Right forelimb (tissue), 1 donor: ENCODE data around the gene DOCK9.
A peak's percentile ranks its signal among the peaks of the same experiment; 100 is the strongest.

Experiments
- DNase-seq: peaks from one replicate; pipeline ENCODE4 v3.0.0-alpha.2; 2018

DOCK9 gene, protein sequence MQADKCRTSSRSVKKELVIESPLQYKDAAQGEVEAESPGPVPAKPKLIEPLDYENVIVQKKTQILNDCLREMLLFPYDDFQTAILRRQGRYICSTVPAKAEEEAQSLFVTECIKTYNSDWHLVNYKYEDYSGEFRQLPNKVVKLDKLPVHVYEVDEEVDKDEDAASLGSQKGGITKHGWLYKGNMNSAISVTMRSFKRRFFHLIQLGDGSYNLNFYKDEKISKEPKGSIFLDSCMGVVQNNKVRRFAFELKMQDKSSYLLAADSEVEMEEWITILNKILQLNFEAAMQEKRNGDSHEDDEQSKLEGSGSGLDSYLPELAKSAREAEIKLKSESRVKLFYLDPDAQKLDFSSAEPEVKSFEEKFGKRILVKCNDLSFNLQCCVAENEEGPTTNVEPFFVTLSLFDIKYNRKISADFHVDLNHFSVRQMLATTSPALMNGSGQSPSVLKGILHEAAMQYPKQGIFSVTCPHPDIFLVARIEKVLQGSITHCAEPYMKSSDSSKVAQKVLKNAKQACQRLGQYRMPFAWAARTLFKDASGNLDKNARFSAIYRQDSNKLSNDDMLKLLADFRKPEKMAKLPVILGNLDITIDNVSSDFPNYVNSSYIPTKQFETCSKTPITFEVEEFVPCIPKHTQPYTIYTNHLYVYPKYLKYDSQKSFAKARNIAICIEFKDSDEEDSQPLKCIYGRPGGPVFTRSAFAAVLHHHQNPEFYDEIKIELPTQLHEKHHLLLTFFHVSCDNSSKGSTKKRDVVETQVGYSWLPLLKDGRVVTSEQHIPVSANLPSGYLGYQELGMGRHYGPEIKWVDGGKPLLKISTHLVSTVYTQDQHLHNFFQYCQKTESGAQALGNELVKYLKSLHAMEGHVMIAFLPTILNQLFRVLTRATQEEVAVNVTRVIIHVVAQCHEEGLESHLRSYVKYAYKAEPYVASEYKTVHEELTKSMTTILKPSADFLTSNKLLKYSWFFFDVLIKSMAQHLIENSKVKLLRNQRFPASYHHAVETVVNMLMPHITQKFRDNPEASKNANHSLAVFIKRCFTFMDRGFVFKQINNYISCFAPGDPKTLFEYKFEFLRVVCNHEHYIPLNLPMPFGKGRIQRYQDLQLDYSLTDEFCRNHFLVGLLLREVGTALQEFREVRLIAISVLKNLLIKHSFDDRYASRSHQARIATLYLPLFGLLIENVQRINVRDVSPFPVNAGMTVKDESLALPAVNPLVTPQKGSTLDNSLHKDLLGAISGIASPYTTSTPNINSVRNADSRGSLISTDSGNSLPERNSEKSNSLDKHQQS (N-terminal part only)

GRCh38 chr13:98977568-98978265 is at the start of gene DOCK9:
Gene DOCK9, minus strand, starts transcription at chr13:98978064. Its CDS starts 155 bp downstream, at chr13:98977909.
- DNase-seq = peak; percentile 81

GRCh38 chr13:99027260-99027659 is 49.4 kb upstream of the DOCK9 start:
- DNase-seq = no peak

DNA sequence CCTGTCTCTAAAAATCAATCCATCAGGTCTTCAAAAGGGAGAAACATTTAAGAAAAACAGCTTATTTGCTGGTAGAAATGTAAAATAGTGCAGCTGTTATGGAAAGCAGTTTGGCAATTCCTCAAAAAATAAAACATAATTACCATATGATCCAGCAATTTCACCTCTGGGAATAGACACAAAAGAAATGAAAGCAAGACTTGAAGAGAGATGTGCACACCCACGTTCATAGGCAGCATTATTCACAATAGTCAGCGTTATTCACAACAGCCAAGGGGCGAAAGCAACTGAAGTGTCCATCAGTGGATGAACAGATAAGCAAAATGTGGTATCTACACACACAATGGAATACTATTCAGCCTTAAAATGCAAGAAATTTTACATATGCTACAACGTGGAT is 45.1 kb upstream of the DOCK9 start:
- no peak for DNase-seq

GRCh38 chr13:99018418-99019180 is 40.7 kb upstream of the DOCK9 start:
- no peak for DNase-seq

DNA sequence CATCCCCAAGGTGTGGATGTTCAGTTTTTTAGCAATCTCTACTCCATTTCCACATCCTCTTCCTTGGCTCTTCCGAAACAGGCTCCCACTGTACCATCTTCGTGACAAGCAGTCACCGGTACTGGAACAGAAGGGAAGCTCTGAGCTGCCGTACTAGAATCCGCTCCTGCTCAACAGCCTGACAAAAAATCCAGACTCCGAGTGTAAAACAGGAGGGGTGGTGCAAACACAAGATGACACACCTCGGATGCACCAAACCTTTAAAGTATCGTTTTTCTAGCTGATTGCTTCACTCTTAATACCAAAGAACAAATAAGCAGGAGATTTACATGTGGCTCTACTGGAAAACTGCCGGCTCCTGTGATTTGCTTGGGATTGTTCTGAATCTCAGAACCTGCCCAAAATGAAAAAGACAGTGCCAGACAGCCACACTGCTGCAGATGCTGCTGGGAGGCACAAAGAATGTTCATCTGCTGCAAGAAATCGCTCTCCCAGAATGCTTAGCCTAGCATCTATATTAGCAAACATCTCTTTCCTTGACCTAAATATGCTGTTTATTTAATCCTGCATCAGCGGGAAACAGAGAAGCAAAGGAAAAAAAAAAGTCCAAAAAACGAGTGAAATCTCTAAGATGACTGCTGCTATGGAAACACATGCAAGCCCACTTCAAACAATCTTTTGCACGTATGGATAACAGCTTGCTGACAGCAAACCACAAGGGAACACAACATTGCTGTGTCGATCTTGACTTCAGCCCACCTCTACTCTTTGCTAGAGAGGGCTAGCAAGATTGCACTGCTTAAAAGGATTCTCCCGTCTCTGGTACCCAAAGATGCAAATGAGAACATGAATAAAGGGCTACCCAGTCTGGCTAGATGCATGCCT is 38.0 kb upstream of the DOCK9 start:
- no peak for DNase-seq

DNA sequence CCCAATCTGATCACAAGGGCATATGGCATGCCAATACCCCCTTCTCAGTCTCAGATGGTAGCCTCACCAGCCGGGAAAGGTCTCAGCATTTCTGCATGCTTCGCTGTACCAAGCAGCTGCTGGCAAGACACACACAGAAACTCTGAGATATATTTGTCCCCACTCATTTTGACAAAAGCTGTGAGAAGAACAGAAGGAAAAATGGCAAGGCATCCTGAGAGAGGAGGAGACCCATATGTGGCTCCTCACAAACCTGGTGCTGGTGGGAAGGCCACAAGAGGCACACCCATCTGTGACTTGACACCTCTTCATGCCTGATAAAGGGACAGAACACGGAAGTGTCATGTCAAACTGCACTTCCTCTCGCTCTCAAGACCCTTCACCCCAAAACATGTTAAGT is 36.7 kb upstream of the DOCK9 start:
- no peak for DNase-seq

DNA sequence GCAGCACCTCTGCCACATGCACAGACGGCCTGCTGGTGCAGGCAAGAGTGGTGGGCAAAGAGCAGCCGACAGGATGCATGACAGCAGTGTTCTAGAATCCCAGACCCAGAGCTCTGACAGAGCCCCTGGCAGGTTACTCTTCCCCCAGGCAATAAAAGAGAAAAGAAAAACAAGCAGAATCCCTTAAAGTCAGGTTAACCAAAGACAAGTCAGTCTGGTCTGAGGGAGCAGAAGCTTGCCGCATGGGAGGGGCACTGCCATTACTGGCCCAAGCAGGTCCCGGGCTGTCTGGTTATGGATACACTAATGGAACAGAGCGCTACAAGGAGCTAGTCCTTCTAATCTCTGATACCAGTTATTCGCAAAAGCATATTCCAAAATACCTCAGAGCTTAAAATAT is 36.1 kb upstream of the DOCK9 start:
- no peak for DNase-seq

DNA sequence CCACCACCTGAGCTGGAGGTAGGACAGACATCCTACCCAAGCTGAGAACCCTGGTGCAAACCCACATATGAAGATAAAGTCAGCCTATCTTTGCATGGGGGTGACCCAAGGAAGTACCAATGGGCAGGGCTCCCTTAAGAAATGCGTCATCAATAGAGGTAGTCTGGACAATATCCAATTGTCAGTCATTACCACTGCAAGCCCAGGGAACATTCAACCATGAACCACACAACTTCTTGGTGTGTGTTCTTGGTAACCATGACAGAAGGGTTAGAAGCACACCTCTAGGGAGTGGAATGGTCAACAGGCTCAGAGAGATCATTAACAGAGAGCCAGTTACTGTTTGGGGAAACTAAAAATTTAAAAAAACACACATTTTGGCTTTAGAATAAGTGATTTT is 34.7 kb upstream of the DOCK9 start:
- DNase-seq = no peak

DNA sequence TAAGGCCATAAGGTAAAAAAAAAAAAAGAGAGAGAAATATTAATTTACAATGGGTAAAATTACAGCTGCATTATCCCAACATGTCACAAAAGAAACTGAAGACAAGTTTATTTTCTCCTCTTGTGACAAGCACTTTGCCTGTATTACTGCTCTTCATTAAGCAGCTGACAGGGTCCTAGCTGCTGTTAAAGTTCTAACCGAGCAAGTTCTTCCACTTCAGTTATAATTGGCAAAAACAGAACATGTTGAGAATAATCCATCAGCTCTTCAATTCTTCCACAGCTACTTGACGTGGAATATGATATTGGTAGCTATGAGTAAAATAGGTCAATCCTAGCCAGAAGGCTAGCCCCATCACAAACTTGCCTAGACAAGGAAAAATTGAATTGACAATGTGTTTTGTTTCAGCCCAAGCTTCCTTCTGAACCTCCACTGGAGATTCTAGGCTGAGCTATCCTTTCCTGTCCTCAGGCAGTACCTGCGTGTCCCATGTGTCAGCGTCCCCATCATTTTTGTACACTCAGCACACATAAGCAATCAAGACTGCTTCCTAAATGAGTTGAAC is 32.2 kb upstream of the DOCK9 start:
- DNase-seq = no peak

GRCh38 chr13:99008577-99008976 is 30.7 kb upstream of the DOCK9 start:
- no peak for DNase-seq

DNA sequence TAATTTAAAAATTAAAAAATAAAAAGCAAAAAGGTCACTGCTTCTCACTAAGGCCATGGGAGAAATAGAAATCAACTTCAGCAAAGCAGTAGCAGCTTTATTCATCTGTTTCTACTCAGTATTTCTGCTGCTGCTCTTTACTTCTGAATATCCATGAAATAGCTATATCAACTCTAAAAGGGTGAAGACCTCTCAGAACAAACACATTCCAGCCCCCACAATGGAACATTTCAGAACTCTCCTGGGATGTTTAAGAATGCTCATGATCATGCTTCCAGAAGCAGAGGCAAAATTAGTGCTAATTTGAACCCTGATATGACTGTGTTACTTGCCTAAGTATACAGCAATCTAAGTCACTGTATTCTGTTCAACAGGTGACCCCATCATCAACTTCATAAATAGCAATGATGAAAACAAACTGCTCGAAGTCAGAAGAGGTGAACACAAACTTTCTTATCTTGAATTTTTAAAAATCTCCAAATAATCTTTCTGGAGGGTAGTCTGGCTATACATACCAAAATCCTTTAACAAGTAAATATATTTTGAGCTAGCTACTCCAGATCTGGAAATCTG is 29.6 kb upstream of the DOCK9 start:
- DNase-seq = no peak

GRCh38 chr13:99005609-99006008 is 27.7 kb upstream of the DOCK9 start:
- no peak for DNase-seq

DNA sequence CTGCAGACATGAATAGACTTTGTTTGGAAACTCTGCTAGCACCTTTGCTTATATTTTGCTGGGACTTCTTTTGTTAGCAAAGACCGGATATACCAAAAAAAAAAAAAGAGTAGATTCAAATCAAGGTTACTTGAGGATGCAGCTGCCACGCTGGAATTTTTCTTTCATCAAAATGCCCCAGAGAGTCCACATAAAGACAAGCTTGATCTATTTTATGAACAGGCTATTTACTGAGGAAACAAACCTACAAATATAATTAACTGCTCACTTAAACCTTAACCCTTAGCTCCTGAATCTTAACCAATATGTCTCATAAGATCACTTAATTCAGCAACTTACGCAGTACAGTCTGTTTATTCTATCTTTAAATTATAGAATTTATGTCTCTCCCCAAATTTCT is 27.1 kb upstream of the DOCK9 start:
- no peak for DNase-seq

DNA sequence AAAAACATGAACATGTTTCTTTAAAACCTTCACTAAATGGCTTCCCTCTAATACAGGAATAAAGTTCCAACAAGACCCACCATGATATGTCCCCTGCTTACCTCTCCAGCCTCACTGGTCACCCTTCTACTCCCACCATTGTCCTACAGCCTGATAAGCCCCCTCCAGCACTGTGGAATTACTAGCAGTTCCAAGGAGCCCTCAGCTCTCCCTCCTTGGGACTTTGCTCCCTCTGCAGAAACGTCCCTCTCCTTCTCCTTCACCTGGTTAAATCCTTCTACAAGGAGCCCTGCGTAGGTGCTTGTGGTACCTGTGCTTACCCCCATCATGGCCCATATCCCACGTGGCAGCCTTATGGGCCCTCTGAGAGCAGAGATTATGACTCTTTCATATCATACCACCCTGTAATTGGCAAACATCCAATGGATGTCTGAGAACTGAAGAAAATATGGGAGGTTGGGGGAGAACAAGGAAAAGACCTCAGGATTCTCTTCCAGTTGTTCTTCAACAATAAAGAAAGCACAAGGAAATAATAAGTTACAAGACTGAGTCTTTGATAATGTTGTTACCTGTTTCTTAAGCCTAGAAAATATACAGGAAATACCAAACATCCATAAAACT is 26.1 kb upstream of the DOCK9 start:
- no peak for DNase-seq

DNA sequence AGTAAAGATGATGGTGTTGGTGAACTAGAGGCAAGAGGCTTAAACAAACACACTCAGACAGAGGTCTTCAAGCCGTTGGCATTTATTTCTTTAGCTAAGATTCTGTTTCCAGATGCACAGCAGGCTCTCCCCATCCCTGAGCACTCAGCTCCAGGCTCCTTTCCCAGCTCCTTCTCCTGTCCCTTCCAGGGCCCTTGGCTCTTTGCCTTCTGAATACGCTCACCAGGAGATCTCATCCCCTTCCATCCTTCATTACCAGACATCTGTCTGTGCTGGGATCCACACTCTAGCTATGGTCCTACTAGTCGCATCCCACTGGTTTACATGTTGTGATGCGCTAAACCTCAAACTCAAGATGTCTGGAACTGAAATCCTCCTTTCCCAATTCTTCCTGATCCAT is 25.3 kb upstream of the DOCK9 start:
- no peak for DNase-seq

- no peak for DNase-seq
Observed at GRCh38 chr13:99002172-99002710, 24.4 kb upstream of the DOCK9 start.

GRCh38 chr13:99000137-99000536 is 22.3 kb upstream of the DOCK9 start:
- DNase-seq = no peak

DNA sequence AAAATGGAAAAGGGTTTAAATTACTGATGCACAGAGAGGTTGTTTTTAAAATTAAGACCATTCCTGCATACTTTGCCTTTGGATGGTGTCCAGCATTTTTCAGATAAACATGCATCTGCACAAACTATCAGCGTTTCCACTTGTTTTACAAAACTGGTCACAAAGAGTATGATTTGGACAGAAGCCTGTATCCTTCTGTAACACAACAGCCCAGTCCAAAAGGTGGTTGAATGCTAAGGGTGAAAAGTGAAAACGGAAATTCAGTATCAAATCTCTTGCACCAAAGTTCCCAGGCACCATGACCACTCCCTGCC is 21.7 kb upstream of the DOCK9 start:
- no peak for DNase-seq
